GM12872 (cell line): Measurements from ENCODE around the gene PDE6D.
A peak's percentile ranks its signal among the peaks of the same experiment; 100 is the strongest.

Source experiments
- TF ChIP-seq, protein P1 (sequence below): IDR thresholded peaks from 3 replicates; pipeline ENCODE4 v1.5.1; 2011; ENCODE audit warnings: low read depth, mild to moderate bottlenecking, low read length, moderate library complexity; ENCODE audit not compliant: insufficient read depth

The PDE6D gene

DNA sequence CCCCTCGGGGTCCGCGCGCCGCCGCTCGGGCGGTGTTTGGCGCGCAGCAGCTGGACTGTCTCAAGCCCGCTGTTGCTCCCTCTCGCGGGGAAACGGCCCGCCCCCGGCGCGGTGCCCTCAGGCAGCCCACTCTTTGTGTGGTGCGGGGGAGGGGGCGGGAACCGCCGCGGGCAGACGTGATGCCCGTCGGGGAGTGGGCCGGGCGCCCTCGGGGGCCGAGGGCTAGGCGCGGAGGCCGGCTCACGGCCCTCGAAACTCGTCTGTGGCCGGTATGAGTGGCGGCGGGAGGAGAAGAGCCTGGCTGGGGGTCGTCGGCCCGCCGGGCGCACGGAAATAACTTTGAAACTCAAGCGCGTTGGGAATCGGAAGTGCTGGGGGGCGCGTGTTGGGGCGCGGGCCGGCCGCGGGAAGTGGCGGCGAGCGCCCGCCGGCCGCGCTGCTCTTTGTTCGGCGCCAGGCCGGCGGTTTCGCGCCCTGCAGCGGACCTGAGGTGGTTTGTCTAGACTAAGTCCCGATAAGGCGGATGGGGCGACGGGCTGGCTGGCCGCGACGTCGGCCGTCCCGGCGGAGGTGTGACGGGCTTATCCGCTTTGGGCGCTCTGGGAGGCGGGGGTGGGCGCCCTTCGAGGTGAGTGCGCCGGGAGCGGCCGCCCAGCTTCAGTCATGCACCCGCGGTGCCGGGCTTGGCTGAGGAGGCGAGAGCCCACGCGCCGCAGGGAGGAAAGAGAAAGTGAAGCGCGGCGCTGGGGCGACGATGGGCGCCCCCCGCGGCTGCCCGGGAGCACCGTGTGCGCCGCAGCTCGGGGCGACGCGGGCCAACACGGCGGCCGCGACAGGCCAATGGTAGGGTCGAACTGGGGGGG lies 72.1 kb downstream of the PDE6D start:
- TF ChIP-seq, protein P1, sequence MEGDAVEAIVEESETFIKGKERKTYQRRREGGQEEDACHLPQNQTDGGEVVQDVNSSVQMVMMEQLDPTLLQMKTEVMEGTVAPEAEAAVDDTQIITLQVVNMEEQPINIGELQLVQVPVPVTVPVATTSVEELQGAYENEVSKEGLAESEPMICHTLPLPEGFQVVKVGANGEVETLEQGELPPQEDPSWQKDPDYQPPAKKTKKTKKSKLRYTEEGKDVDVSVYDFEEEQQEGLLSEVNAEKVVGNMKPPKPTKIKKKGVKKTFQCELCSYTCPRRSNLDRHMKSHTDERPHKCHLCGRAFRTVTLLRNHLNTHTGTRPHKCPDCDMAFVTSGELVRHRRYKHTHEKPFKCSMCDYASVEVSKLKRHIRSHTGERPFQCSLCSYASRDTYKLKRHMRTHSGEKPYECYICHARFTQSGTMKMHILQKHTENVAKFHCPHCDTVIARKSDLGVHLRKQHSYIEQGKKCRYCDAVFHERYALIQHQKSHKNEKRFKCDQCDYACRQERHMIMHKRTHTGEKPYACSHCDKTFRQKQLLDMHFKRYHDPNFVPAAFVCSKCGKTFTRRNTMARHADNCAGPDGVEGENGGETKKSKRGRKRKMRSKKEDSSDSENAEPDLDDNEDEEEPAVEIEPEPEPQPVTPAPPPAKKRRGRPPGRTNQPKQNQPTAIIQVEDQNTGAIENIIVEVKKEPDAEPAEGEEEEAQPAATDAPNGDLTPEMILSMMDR, result peak; percentile 21; the same call in 1 of the 3 replicates

DNA sequence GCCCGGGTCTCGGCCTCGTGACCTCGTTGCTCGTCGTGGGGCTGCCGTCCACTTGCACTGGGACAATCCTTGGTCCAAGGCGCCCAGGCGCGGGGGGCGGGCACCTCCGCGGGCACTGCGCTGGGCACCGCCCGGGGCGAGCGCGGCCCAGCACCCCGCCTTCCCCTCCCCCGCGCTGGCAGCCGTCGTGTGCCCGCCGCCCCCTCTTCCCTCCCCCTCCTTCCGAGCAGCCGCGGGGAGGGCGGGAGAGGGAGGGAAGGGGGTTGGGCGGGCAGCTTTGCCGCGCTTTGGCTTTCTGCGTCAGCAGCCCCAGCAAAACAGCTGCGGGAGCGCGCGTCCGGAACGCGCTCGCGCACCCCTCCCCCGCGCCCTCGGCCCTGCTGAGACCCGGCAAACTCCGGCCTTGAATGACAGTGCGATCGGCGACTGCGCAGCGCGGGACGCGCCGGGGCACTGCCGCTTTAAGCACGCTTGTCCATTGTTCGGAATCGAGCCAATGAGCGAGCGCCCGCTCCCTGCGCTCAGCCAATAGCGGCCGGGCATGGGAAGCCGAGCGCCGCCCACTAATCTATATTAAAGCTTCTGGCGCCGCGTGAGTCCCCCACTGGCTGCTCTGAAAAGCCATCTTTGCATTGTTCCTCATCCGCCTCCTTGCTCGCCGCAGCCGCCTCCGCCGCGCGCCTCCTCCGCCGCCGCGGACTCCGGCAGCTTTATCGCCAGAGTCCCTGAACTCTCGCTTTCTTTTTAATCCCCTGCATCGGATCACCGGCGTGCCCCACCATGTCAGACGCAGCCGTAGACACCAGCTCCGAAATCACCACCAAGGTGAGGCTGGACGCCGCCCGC lies 72.9 kb downstream of the PDE6D start, which contains the start of gene PTMA:
Gene PTMA (plus strand): TSS at position 599 of the 846 bp plus-strand sequence. CDS start 182 bp downstream, at position 781.
- TF ChIP-seq, protein P1, result no peak

DNA sequence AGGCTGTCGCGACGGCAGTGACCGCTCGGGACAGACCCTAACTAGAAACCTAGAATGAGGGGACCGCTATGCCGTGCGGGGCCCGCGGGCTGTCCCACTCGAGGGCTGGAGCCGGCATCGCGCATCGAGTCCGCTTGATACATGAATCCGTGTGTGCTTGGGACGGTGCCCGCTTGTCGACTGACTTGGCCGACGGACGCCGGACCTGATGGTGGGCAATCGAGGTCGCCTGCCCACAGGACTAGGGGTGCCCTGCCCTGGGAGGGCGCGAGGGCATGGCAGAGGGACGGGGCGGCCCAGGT lies 73.5 kb downstream of the PDE6D start:
- TF ChIP-seq, protein P1, result no peak

- TF ChIP-seq, protein P1, result peak; percentile 97
Measured at GRCh38 chr2:231706731-231707624, 74.1 kb downstream of the PDE6D start.

- TF ChIP-seq, protein P1, result no peak
Measured at GRCh38 chr2:231704017-231704416, 77.1 kb downstream of the PDE6D start.

GRCh38 chr2:231701456-231702373 lies 79.4 kb downstream of the PDE6D start:
- TF ChIP-seq, protein P1, result no peak
